Smooth muscle cell (in vitro differentiated cells): ENCODE results near the gene FLCN. TPM values are rescaled to one million over a fixed set of nuclear protein-coding genes. Genes with fewer than 3 reads are reported as not detected.

ENCODE experiments used
- DNase-seq: peaks from one replicate; lab custom pipeline; 2025; ENCODE audit not compliant: unreplicated experiment; lab: John Stamatoyannopoulos, UW
- H2AFZ ChIP-seq: fragments of 200-600 bp; sonication (generic); 2 replicates; pipeline ENCODE4 v1.6.0; 2016; ENCODE audit warnings: antibody characterized with exemption, low read depth, mild to moderate bottlenecking
- H3F3A ChIP-seq: fragments of 200-600 bp; sonication (generic); 2 replicates; pipeline ENCODE4 v1.6.0; 2017; ENCODE audit warnings: antibody characterized with exemption, low read depth
- H3K27ac ChIP-seq: fragments of 200-600 bp; sonication (generic); 2 replicates; pipeline ENCODE4 v1.5.1; 2016; ENCODE audit warnings: low read depth, mild to moderate bottlenecking
- H3K27me3 ChIP-seq: fragments of 200-600 bp; sonication (generic); 2 replicates; pipeline ENCODE4 v1.6.1; 2016; ENCODE audit warnings: low read depth, mild to moderate bottlenecking
- H3K36me3 ChIP-seq: fragments of 200-600 bp; sonication (generic); 2 replicates; pipeline ENCODE4 v1.5.1; 2016; ENCODE audit warnings: low read depth
- H3K4me1 ChIP-seq: fragments of 200-600 bp; sonication (generic); 2 replicates; pipeline ENCODE4 v1.5.1; 2016; ENCODE audit warnings: low read depth
- H3K4me2 ChIP-seq: fragments of 200-600 bp; sonication (generic); 2 replicates; pipeline ENCODE4 v1.6.0; 2016; ENCODE audit warnings: mild to moderate bottlenecking
- H3K4me3 ChIP-seq: fragments of 200-600 bp; sonication (generic); 2 replicates; pipeline ENCODE4 v1.5.1; 2016; ENCODE audit warnings: mild to moderate bottlenecking
- H3K79me2 ChIP-seq: fragments of 200-600 bp; sonication (generic); 2 replicates; pipeline ENCODE4 v1.6.0; 2016; ENCODE audit warnings: low read depth, mild to moderate bottlenecking
- H3K9ac ChIP-seq: fragments of 200-600 bp; sonication (generic); 2 replicates; pipeline ENCODE4 v1.6.0; 2016; ENCODE audit warnings: low read depth
- H3K9me3 ChIP-seq: fragments of 200-600 bp; sonication (generic); replicated peaks from 2 replicates; pipeline ENCODE4 v1.5.1; 2016; ENCODE audit warnings: low read depth
- H4K20me1 ChIP-seq: fragments of 200-600 bp; sonication (generic); 2 replicates; pipeline ENCODE4 v1.6.0; 2016; ENCODE audit warnings: low read depth
- WGBS: methylation state at CpG from one replicate; pipeline ENCODE4 v1.1.7; 2016; ENCODE audit warnings: low lambda C conversion rate; 5-methylcytosine and 5-hydroxymethylcytosine counted together
- polyA plus RNA-seq: library from polyadenylated mRNA; unstranded; fragments of >200 nt; fragmentation: Nextera tagmentation; extraction: Ambion mirVana; gene quantifications from 2 replicates; pipeline ENCODE4 v1.2.1, GENCODE V29; 2016
- total RNA-seq: library from RNA; depleted of rRNA; stranded (reverse); fragments of >200 nt; gene quantifications from 2 replicates; pipeline ENCODE4 v1.2.3, GENCODE V29; 2014
- TF ChIP-seq, protein P1 (sequence below): fragments of 200-600 bp; sonication (generic); IDR thresholded peaks from 2 replicates; pipeline ENCODE4 v1.5.1; 2017; ENCODE audit warnings: borderline replicate concordance, mild to moderate bottlenecking, antibody characterized with exemption; ENCODE audit not compliant: insufficient read depth, poor library complexity, severe bottlenecking

FLCN gene
- total and polyA plus RNA-seq, 2 experiments from 2014 or later, result 7.6 to 15.1 TPM

DNA sequence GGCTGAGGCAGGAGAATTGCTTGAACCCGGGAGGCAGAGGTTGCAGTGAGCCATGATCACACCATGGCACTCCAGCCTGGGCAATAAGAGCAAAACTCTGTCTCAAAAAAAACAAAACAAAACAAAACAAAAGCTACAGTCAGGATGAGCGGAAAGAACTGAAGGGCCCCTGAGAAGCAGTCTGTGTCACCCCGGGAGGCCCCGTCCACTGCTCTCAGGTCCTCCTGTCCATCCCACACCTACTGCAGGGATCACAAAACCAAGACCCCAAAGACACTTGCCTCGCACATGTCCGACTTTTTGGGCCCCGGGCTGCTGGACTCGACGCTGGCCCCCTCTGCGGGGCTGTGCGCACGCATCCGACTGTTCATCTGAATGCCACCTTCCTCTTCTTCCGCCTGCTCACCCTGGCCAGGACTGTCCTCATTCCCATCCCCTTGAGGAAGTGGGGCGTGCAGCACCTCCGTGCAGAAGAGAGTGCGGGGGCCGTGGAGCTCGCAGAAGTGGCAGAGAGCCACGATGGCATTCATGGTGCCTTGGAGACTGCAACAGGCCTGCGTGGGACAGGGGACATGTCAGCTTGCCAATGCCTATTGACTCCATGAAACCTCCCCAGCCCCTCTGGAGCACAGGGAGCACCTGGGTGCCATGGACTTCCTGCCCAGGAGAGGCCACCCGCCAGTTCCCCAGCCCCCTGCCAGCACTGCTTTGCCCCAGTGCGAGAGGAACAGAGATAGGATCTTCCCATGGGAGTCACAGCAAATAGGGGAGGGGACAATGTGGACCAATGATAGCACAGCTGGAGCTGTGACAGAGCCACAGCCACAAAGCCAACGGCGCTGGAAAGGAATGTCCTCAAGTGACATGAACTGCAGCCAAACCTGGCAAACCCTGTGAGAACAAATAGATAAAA lies 9.1 kb downstream of the FLCN start:
- Histone ChIP-seq H3K79me2 (no peaks in the 10 kb centered on the region), H3K9me3 (no peaks in the 10 kb centered on the region), H3K27me3 (no peaks in the 10 kb centered on the region), H4K20me1 (peaks cover 14% of the 10 kb centered on the region), H3K27ac (no peak overlapping the region), H3K36me3 (peaks cover 17% of the 10 kb centered on the region), H3K4me3 (no peak overlapping the region), H2AFZ (no peak overlapping the region), H3K4me1 (no peaks in the 10 kb centered on the region), H3K9ac (no peak overlapping the region), H3K4me2 (no peak overlapping the region), H3F3A (no peaks in the 10 kb centered on the region)
- WGBS, result 97% methylated on average over 25 of the region's 25 CpGs
- TF ChIP-seq, protein P1, sequence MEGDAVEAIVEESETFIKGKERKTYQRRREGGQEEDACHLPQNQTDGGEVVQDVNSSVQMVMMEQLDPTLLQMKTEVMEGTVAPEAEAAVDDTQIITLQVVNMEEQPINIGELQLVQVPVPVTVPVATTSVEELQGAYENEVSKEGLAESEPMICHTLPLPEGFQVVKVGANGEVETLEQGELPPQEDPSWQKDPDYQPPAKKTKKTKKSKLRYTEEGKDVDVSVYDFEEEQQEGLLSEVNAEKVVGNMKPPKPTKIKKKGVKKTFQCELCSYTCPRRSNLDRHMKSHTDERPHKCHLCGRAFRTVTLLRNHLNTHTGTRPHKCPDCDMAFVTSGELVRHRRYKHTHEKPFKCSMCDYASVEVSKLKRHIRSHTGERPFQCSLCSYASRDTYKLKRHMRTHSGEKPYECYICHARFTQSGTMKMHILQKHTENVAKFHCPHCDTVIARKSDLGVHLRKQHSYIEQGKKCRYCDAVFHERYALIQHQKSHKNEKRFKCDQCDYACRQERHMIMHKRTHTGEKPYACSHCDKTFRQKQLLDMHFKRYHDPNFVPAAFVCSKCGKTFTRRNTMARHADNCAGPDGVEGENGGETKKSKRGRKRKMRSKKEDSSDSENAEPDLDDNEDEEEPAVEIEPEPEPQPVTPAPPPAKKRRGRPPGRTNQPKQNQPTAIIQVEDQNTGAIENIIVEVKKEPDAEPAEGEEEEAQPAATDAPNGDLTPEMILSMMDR, result no peak
- DNase-seq, result no peak

- DNase-seq, result no peak
- Histone ChIP-seq H3K27ac (no peak overlapping the region), H3K36me3 (peaks cover 17% of the 10 kb centered on the region), H2AFZ (no peak overlapping the region), H3K4me3 (no peak overlapping the region), H4K20me1 (peaks cover 2% of the 10 kb centered on the region), H3K4me1 (no peaks in the 10 kb centered on the region), H3F3A (no peaks in the 10 kb centered on the region), H3K79me2 (no peaks in the 10 kb centered on the region), H3K4me2 (no peak overlapping the region), H3K27me3 (no peaks in the 10 kb centered on the region), H3K9ac (no peak overlapping the region), H3K9me3 (no peaks in the 10 kb centered on the region)
- WGBS, result 97% methylated on average over 16 of the region's 16 CpGs
- TF ChIP-seq, protein P1, result no peak
Measured at GRCh38 chr17:17226451-17227265, 10.3 kb downstream of the FLCN start.

DNA sequence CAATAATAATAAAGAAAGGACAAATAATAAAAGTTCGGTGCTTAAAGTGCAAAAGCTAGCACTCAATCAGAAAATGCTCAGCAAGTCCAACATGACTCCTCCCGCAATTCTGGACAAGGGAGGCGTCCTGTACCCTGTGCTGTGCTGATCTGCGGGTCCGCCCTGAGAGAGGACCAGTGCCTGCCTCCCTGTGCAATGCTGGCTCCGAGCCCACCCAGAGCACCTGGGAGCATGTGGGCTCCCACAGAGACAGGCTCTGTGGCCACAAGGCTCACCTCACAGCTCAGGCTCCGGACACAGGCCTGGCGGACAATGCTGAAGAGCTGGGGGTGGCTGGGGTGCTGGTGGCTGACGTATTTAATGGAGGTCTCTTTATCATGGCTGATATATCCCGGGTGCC lies 11.1 kb downstream of the FLCN start:
- Histone ChIP-seq H3K4me1 (no peaks in the 10 kb centered on the region), H3K4me2 (no peak overlapping the region), H2AFZ (no peak overlapping the region), H3K36me3 (peaks cover 17% of the 10 kb centered on the region), H3K79me2 (no peaks in the 10 kb centered on the region), H4K20me1 (no peaks in the 10 kb centered on the region), H3K4me3 (no peak overlapping the region), H3K27me3 (no peaks in the 10 kb centered on the region), H3K9me3 (no peaks in the 10 kb centered on the region), H3K9ac (no peak overlapping the region), H3F3A (no peaks in the 10 kb centered on the region), H3K27ac (no peak overlapping the region)
- WGBS, result 94% methylated on average over 10 of the region's 10 CpGs
- TF ChIP-seq, protein P1, result no peak
- no peak for DNase-seq
